ENCODE data around the gene AK9.

GRCh38 chr6:109478222-109478805, 212.7 kb downstream of the AK9 start:
- TF ChIP-seq CTCF (IDR thresholded peaks at IDR 0.05; ENCODE audit: borderline replicate concordance, extremely low read depth, low read length, poor library complexity, severe bottlenecking) (no peak), EZH2 (IDR thresholded peaks at IDR 0.05; ENCODE audit: borderline replicate concordance, low read depth, low read length, severe bottlenecking) (no peak)

Measured in DND-41 (cell line).